Stomach (tissue), 4 donors: ENCODE data around the gene WDR93.

ENCODE experiments used
- POLR2A ChIP-seq, 4 donors: fragments of 450-650 bp; IDR thresholded peaks; one replicate each; pipeline ENCODE4 v1.6.1; 2016; ENCODE audit warnings: antibody characterized with exemption in 4 of 4, control low read depth in 2 of 4, mild to moderate bottlenecking in 1 of 4, moderate library complexity in 1 of 4
- POLR2AphosphoS5 ChIP-seq, 3 donors: sonication (generic); formaldehyde crosslinking; IDR thresholded peaks; one replicate each; pipeline ENCODE4 v1.6.1; 2016; ENCODE audit warnings: antibody characterized with exemption in 3 of 3
- TF ChIP-seq, protein P1 (sequence below), 7 experiments: fragments of 450-650 bp in 4 of 7; fragments of 200-600 bp in 3 of 7; sonication (generic) in 3 of 7; IDR thresholded peaks; one replicate each; pipeline ENCODE4 v1.5.1; 2016 to 2019; ENCODE audit warnings: antibody characterized with exemption in 7 of 7, control low read depth in 2 of 7, mild to moderate bottlenecking in 1 of 7

GRCh38 chr15:89785774-89786140 is 95.1 kb downstream of the WDR93 start:
- TF ChIP-seq, protein P1, sequence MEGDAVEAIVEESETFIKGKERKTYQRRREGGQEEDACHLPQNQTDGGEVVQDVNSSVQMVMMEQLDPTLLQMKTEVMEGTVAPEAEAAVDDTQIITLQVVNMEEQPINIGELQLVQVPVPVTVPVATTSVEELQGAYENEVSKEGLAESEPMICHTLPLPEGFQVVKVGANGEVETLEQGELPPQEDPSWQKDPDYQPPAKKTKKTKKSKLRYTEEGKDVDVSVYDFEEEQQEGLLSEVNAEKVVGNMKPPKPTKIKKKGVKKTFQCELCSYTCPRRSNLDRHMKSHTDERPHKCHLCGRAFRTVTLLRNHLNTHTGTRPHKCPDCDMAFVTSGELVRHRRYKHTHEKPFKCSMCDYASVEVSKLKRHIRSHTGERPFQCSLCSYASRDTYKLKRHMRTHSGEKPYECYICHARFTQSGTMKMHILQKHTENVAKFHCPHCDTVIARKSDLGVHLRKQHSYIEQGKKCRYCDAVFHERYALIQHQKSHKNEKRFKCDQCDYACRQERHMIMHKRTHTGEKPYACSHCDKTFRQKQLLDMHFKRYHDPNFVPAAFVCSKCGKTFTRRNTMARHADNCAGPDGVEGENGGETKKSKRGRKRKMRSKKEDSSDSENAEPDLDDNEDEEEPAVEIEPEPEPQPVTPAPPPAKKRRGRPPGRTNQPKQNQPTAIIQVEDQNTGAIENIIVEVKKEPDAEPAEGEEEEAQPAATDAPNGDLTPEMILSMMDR (IDR thresholded peaks at IDR 0.05) = no peak
- TF ChIP-seq POLR2AphosphoS5 (IDR thresholded peaks at IDR 0.05) = no peak
- TF ChIP-seq POLR2A (IDR thresholded peaks at IDR 0.05) = no peak
